NCI-H2196 treated with DMSO at 0.1 percent for 48 hours (cell line): ENCODE data around the gene USP21.

ENCODE experiments used
- DNase-seq: peaks from one replicate; lab custom pipeline; 2025; ENCODE audit not compliant: unreplicated experiment; lab: John Stamatoyannopoulos, UW

Gene USP21

GRCh38 chr1:161190962-161191521 lies 31.7 kb downstream of the USP21 start:
- DNase-seq: no peak

- DNase-seq: no peak
Observed at GRCh38 chr1:161191971-161192370, 32.7 kb downstream of the USP21 start.

- DNase-seq: peak; percentile 73
Observed at GRCh38 chr1:161192476-161193465, 33.5 kb downstream of the USP21 start.

- no peak for DNase-seq
Observed at GRCh38 chr1:161193561-161194235, 34.4 kb downstream of the USP21 start.

- no peak for DNase-seq
Observed at GRCh38 chr1:161195171-161195570, 35.9 kb downstream of the USP21 start.

- DNase-seq: no peak
Observed at GRCh38 chr1:161196111-161196510, 36.8 kb downstream of the USP21 start.

- DNase-seq: no peak
Observed at GRCh38 chr1:161196521-161197451, 37.5 kb downstream of the USP21 start.

- DNase-seq: no peak
Observed at GRCh38 chr1:161197560-161198193, 38.4 kb downstream of the USP21 start.

- peak; percentile 19 for DNase-seq
Observed at GRCh38 chr1:161198194-161198896, 39.0 kb downstream of the USP21 start.

- DNase-seq: no peak
Observed at GRCh38 chr1:161198897-161199431, 39.7 kb downstream of the USP21 start, which contains the start of gene ADAMTS4. Gene ADAMTS4, minus strand, starts transcription at chr1:161199054. Its CDS starts 427 bp downstream, at chr1:161198627.

GRCh38 chr1:161199506-161200139 lies 40.3 kb downstream of the USP21 start:
- DNase-seq: no peak

GRCh38 chr1:161200421-161200991 lies 41.2 kb downstream of the USP21 start:
- DNase-seq: no peak

GRCh38 chr1:161200992-161201835 lies 41.9 kb downstream of the USP21 start:
- DNase-seq: no peak

GRCh38 chr1:161201836-161202712 lies 42.8 kb downstream of the USP21 start, which contains the start of gene NDUFS2:
Gene NDUFS2, plus strand, starts transcription at chr1:161202367. Its CDS starts 19 bp downstream, at chr1:161202386.
- peak; percentile 95 for DNase-seq

GRCh38 chr1:161206411-161207140 lies 47.3 kb downstream of the USP21 start:
- no peak for DNase-seq

GRCh38 chr1:161207173-161207572 lies 47.9 kb downstream of the USP21 start:
- DNase-seq: no peak
